Skeletal muscle satellite cell (primary cell): ENCODE data around the gene ATXN2L.
"Not testable (repeated sequence)": the region's sequence is repeated elsewhere in the genome, so short reads cannot be mapped to it uniquely, and the experiment has no call there.

Experiments used
- H3K27me3 ChIP-seq: 2 replicates; pipeline ENCODE4 v1.7.0; 2013; ENCODE audit warnings: low read length; ENCODE audit not compliant: control insufficient read depth, insufficient read depth
- H3K36me3 ChIP-seq: 2 replicates; pipeline ENCODE4 v1.7.0; 2013; ENCODE audit warnings: mild to moderate bottlenecking, control low read depth, low read length; ENCODE audit not compliant: insufficient read depth
- H3K4me1 ChIP-seq: 2 replicates; pipeline ENCODE4 v1.7.0; 2013; ENCODE audit warnings: low read length; ENCODE audit not compliant: control insufficient read depth, insufficient read depth
- H3K4me2 ChIP-seq: 2 replicates; pipeline ENCODE4 v1.7.0; 2013; ENCODE audit warnings: mild to moderate bottlenecking, low read length
- H3K4me3 ChIP-seq: 2 replicates; pipeline ENCODE4 v1.7.0; 2013; ENCODE audit warnings: low read length
- H3K9ac ChIP-seq: 2 replicates; pipeline ENCODE4 v1.7.0; 2013; ENCODE audit warnings: mild to moderate bottlenecking, low read depth, low read length, moderate library complexity
- H3K9me3 ChIP-seq: replicated peaks from 2 replicates; pipeline ENCODE4 v1.7.0; 2013; ENCODE audit warnings: mild to moderate bottlenecking, control low read depth, low read length

Gene ATXN2L

GRCh38 chr16:28876973-28877654, 54.3 kb downstream of the ATXN2L start:
- H3K9ac ChIP-seq = peak overlapping the region; percentile 59
- H3K9me3 ChIP-seq = no peaks in the 10 kb centered on the region
- H3K4me3 ChIP-seq = no peak overlapping the region
- peak overlapping the region; percentile 26 for H3K4me2 ChIP-seq
- peaks cover 46% of the 10 kb centered on the region for H3K4me1 ChIP-seq
- peaks cover 17% of the 10 kb centered on the region for H3K36me3 ChIP-seq
- no peaks in the 10 kb centered on the region for H3K27me3 ChIP-seq

- H3K27me3 ChIP-seq = no peaks in the 10 kb centered on the region
- peaks cover 14% of the 10 kb centered on the region for H3K36me3 ChIP-seq
- H3K4me1 ChIP-seq = peaks cover 46% of the 10 kb centered on the region
- no peak overlapping the region for H3K4me2 ChIP-seq
- no peak overlapping the region for H3K9ac ChIP-seq
- H3K4me3 ChIP-seq = no peak overlapping the region
- H3K9me3 ChIP-seq = no peaks in the 10 kb centered on the region
Observed at GRCh38 chr16:28877655-28878000, 54.8 kb downstream of the ATXN2L start.

GRCh38 chr16:28878083-28878926, 55.5 kb downstream of the ATXN2L start, which contains the start of gene ATP2A1:
Gene ATP2A1, plus strand, starts transcription at chr16:28878488. Its CDS starts 184 bp downstream, at chr16:28878672.
- no peaks in the 10 kb centered on the region for H3K27me3 ChIP-seq
- H3K9ac ChIP-seq = peak within 1 kb of the TSS; percentile 76
- peaks cover 8% of the 10 kb centered on the region for H3K36me3 ChIP-seq
- H3K4me1 ChIP-seq = peaks cover 46% of the 10 kb centered on the region
- peak within 1 kb of the TSS; percentile 83 for H3K4me3 ChIP-seq
- H3K9me3 ChIP-seq = no peaks in the 10 kb centered on the region
- H3K4me2 ChIP-seq = peak within 1 kb of the TSS; percentile 96

GRCh38 chr16:28879261-28879840, 56.6 kb downstream of the ATXN2L start:
- H3K4me3 ChIP-seq = peak overlapping the region; percentile 83
- H3K9ac ChIP-seq = peak overlapping the region; percentile 76
- peaks cover 46% of the 10 kb centered on the region for H3K4me1 ChIP-seq
- no peaks in the 10 kb centered on the region for H3K27me3 ChIP-seq
- no peaks in the 10 kb centered on the region for H3K9me3 ChIP-seq
- peak overlapping the region; percentile 96 for H3K4me2 ChIP-seq
- H3K36me3 ChIP-seq = no peaks in the 10 kb centered on the region

- Histone ChIP-seq H3K4me3 (peak overlapping the region; percentile 83), H3K4me1 (peaks cover 41% of the 10 kb centered on the region), H3K36me3 (no peaks in the 10 kb centered on the region)
Observed at GRCh38 chr16:28879841-28880588, 57.2 kb downstream of the ATXN2L start.

GRCh38 chr16:28880589-28880915, 57.8 kb downstream of the ATXN2L start:
- H3K36me3 ChIP-seq = no peaks in the 10 kb centered on the region
- peak overlapping the region; percentile 57 for H3K9ac ChIP-seq
- H3K4me3 ChIP-seq = peak overlapping the region; percentile 83
- H3K9me3 ChIP-seq = no peaks in the 10 kb centered on the region
- peak overlapping the region; percentile 96 for H3K4me2 ChIP-seq
- H3K4me1 ChIP-seq = peaks cover 35% of the 10 kb centered on the region
- H3K27me3 ChIP-seq = no peaks in the 10 kb centered on the region

More at GRCh38 chr16:28879841-28880588, 57.2 kb downstream of the ATXN2L start:
- Histone ChIP-seq H3K27me3 (no peaks in the 10 kb centered on the region), H3K9ac (peak overlapping the region; percentile 76), H3K9me3 (no peaks in the 10 kb centered on the region), H3K4me2 (peak overlapping the region; percentile 96)

- Histone ChIP-seq H3K4me3 (no peak overlapping the region), H3K9me3 (no peaks in the 10 kb centered on the region), H3K4me2 (no peak overlapping the region), H3K9ac (no peak overlapping the region), H3K4me1 (peaks cover 31% of the 10 kb centered on the region), H3K27me3 (no peaks in the 10 kb centered on the region), H3K36me3 (no peaks in the 10 kb centered on the region)
Observed at GRCh38 chr16:28880955-28881354, 58.2 kb downstream of the ATXN2L start.

GRCh38 chr16:28881565-28881964, 58.8 kb downstream of the ATXN2L start:
- peaks cover 25% of the 10 kb centered on the region for H3K4me1 ChIP-seq
- not testable (repeated sequence) for H3K36me3 ChIP-seq, H3K27me3 ChIP-seq, H3K4me2 ChIP-seq, H3K9ac ChIP-seq, H3K4me3 ChIP-seq, H3K9me3 ChIP-seq

GRCh38 chr16:28882551-28883160, 59.9 kb downstream of the ATXN2L start:
- Histone ChIP-seq H3K9ac (no peak overlapping the region), H3K4me2 (no peak overlapping the region), H3K27me3 (no peaks in the 10 kb centered on the region), H3K4me3 (no peak overlapping the region), H3K4me1 (peaks cover 17% of the 10 kb centered on the region), H3K36me3 (no peaks in the 10 kb centered on the region), H3K9me3 (no peaks in the 10 kb centered on the region)

GRCh38 chr16:28883221-28883996, 60.6 kb downstream of the ATXN2L start:
- H3K36me3 ChIP-seq = no peaks in the 10 kb centered on the region
- no peaks in the 10 kb centered on the region for H3K9me3 ChIP-seq
- no peak overlapping the region for H3K9ac ChIP-seq
- no peak overlapping the region for H3K4me3 ChIP-seq
- no peak overlapping the region for H3K4me2 ChIP-seq
- no peaks in the 10 kb centered on the region for H3K27me3 ChIP-seq
- H3K4me1 ChIP-seq = peaks cover 17% of the 10 kb centered on the region
